MCF 10A (cell line): ENCODE data around the gene SYNDIG1. TPM values are rescaled to one million over a fixed set of nuclear protein-coding genes. Genes with fewer than 3 reads are reported as not detected.

Experiments used
- BruUV-seq: library from RNA; stranded (reverse); fragments of 400-500 nt; replicated peaks from 2 replicates; lab custom pipeline; 2021; lab: Mats Ljungman, UMichigan
- CTCF ChIA-PET: fragments of 300-600 bp; sonication (Branson Sonifier 250); formaldehyde crosslinking; extraction: SDS; loops from one replicate; lab custom pipeline; 2021; ENCODE audit warnings: antibody characterized with exemption, inconsistent platforms; lab: Yijun Ruan, JAX
- POLR2A ChIA-PET: fragments of 300-600, 350-650 bp; sonication (Branson Sonifier 250); formaldehyde crosslinking; extraction: SDS; loops from one replicate; lab custom pipeline; 2020; ENCODE audit warnings: antibody characterized with exemption, inconsistent platforms; lab: Yijun Ruan, JAX
- DNase-seq: peaks from one replicate; pipeline ENCODE4 v3.0.0-alpha.2; 2018; ENCODE audit not compliant: unreplicated experiment
- H3K27ac Mint-ChIP-seq: one replicate; pipeline ENCODE4 v1.8.0; 2022; ENCODE audit warnings: mild to moderate bottlenecking, low read depth, mixed read lengths; ENCODE audit not compliant: unreplicated experiment
- H3K27me3 Mint-ChIP-seq: one replicate; pipeline ENCODE4 v1.8.0; 2022; ENCODE audit warnings: mixed read lengths; ENCODE audit not compliant: insufficient read depth, unreplicated experiment
- H3K36me3 Mint-ChIP-seq: one replicate; pipeline ENCODE4 v1.8.0; 2022; ENCODE audit warnings: mild to moderate bottlenecking, moderate library complexity, mixed read lengths; ENCODE audit not compliant: insufficient read depth, unreplicated experiment
- H3K4me1 Mint-ChIP-seq: one replicate; pipeline ENCODE4 v1.8.0; 2022; ENCODE audit warnings: mixed read lengths; ENCODE audit not compliant: insufficient read depth, unreplicated experiment
- H3K4me3 Mint-ChIP-seq: one replicate; pipeline ENCODE4 v1.8.0; 2022; ENCODE audit warnings: mild to moderate bottlenecking, moderate library complexity, mixed read lengths; ENCODE audit not compliant: unreplicated experiment
- H3K9me3 Mint-ChIP-seq: one replicate; pipeline ENCODE4 v1.8.0; 2022; ENCODE audit warnings: mixed read lengths; ENCODE audit not compliant: unreplicated experiment
- CTCF ChIP-seq: fragments of 200-600 bp; IDR thresholded peaks from one replicate; pipeline ENCODE4 v1.8.0; 2022; ENCODE audit warnings: antibody characterized with exemption, mild to moderate bottlenecking; ENCODE audit not compliant: unreplicated experiment
- intact Hi-C: fragments of 100-400 bp; cut with micrococcal nuclease; formaldehyde crosslinking; loops from 2 replicates; pipeline ENCODE4 v1.14.1; 2022
- total RNA-seq: library from RNA; stranded (reverse); gene quantifications from 2 replicates; pipeline ENCODE4 v1.2.3, GENCODE V29; 2022

SYNDIG1 gene
- total RNA-seq, 1 experiment from 2014 or later: not detected

- DNase-seq: no peak
- no peak for TF ChIP-seq CTCF
- BruUV-seq: no TSS peak
- intact Hi-C loops: no loop called here
- Mint-ChIP-seq H3K4me1 (no peaks in the 10 kb centered on the region), H3K27me3 (no peaks in the 10 kb centered on the region), H3K27ac (no peak overlapping the region), H3K36me3 (no peaks in the 10 kb centered on the region), H3K4me3 (no peak overlapping the region), H3K9me3 (peaks cover 13% of the 10 kb centered on the region)
- CTCF ChIA-PET: no interaction called here
- POLR2A ChIA-PET: no interaction called here
Measured at GRCh38 chr20:24472426-24472825, 3.0 kb downstream of the SYNDIG1 start.

- CTCF ChIA-PET: interaction anchor here (0.9 kb wide), 1 partner anchor 12 kb away, joined by 3 read pairs; no protein-coding TSS in a partner anchor
- BruUV-seq: no TSS peak
- no peaks in the 10 kb centered on the region for H3K27me3 Mint-ChIP-seq
- peaks cover 15% of the 10 kb centered on the region for H3K9me3 Mint-ChIP-seq
- no peak for TF ChIP-seq CTCF
- H3K4me1 Mint-ChIP-seq: no peaks in the 10 kb centered on the region
- no peak for DNase-seq
- H3K4me3 Mint-ChIP-seq: no peak overlapping the region
- no peaks in the 10 kb centered on the region for H3K36me3 Mint-ChIP-seq
- H3K27ac Mint-ChIP-seq: no peak overlapping the region
- intact Hi-C loops: no loop called here
- POLR2A ChIA-PET: no interaction called here
Measured at GRCh38 chr20:24473435-24474223, 4.2 kb downstream of the SYNDIG1 start.

GRCh38 chr20:24477831-24478547 lies 8.6 kb downstream of the SYNDIG1 start:
- H3K27ac Mint-ChIP-seq: no peak overlapping the region
- DNase-seq: no peak
- no peaks in the 10 kb centered on the region for H3K4me1 Mint-ChIP-seq
- H3K36me3 Mint-ChIP-seq: peaks cover 6% of the 10 kb centered on the region
- POLR2A ChIA-PET: interaction anchor here (0.6 kb wide), 1 partner anchor 326 kb away, joined by 3 read pairs; no protein-coding TSS in a partner anchor
- H3K27me3 Mint-ChIP-seq: no peaks in the 10 kb centered on the region
- intact Hi-C loops: no loop called here
- peaks cover 29% of the 10 kb centered on the region for H3K9me3 Mint-ChIP-seq
- TF ChIP-seq CTCF: no peak
- BruUV-seq: no TSS peak
- CTCF ChIA-PET: no interaction called here
- H3K4me3 Mint-ChIP-seq: no peak overlapping the region

GRCh38 chr20:24478584-24478983 lies 9.2 kb downstream of the SYNDIG1 start:
- H3K4me1 Mint-ChIP-seq: no peaks in the 10 kb centered on the region
- POLR2A ChIA-PET: no interaction called here
- CTCF ChIA-PET: no interaction called here
- BruUV-seq: no TSS peak
- no peak overlapping the region for H3K4me3 Mint-ChIP-seq
- no peak for DNase-seq
- H3K27me3 Mint-ChIP-seq: no peaks in the 10 kb centered on the region
- TF ChIP-seq CTCF: no peak
- no peak overlapping the region for H3K27ac Mint-ChIP-seq
- H3K9me3 Mint-ChIP-seq: peaks cover 35% of the 10 kb centered on the region
- H3K36me3 Mint-ChIP-seq: peaks cover 6% of the 10 kb centered on the region
- intact Hi-C loops: no loop called here
